HL-60 (cell line): ENCODE results near the gene FGGY.

Experiments
- DNase-seq, 2 experiments: peaks; one replicate each; pipeline ENCODE4 v3.0.0-alpha.2; 2010 to 2020; ENCODE audit warnings: low read depth in 1 of 2, low spot score in 1 of 2
- H3K27ac ChIP-seq: fragments of 250-450 bp; sonication (Bioruptor Pico); replicated peaks from 2 replicates; pipeline ENCODE4 v1.5.1; 2020; ENCODE audit warnings: mild to moderate bottlenecking, moderate library complexity
- H3K27me3 ChIP-seq: fragments of 250-450 bp; sonication (Bioruptor Pico); 2 replicates; pipeline ENCODE4 v1.5.1; 2021; ENCODE audit warnings: mild to moderate bottlenecking, moderate library complexity; ENCODE audit not compliant: insufficient read depth, poor library complexity, severe bottlenecking
- H3K4me3 ChIP-seq: replicated peaks from 2 replicates; pipeline ENCODE4 v1.5.1; 2011; ENCODE audit warnings: mild to moderate bottlenecking, control low read depth, low read length; ENCODE audit not compliant: insufficient read depth
- CTCF ChIP-seq: IDR thresholded peaks from one replicate; pipeline ENCODE4 v1.5.1; 2011; ENCODE audit warnings: low read length, control low read depth, inconsistent platforms; ENCODE audit not compliant: insufficient read depth
- GABPA ChIP-seq: IDR thresholded peaks from 2 replicates; pipeline ENCODE4 v1.6.1; 2012; ENCODE audit warnings: low read depth
- POLR2AphosphoS5 ChIP-seq: IDR thresholded peaks from 2 replicates; pipeline ENCODE4 v1.6.1; 2012; ENCODE audit warnings: low read depth
- SPI1 ChIP-seq: IDR thresholded peaks from 2 replicates; pipeline ENCODE4 v1.6.1; 2012; ENCODE audit warnings: low read depth, mild to moderate bottlenecking, borderline replicate concordance
- TF ChIP-seq, protein P1 (sequence below): IDR thresholded peaks from 2 replicates; pipeline ENCODE4 v1.6.1; 2012; ENCODE audit warnings: low read depth; ENCODE audit not compliant: insufficient replicate concordance

Gene FGGY

GRCh38 chr1:59360729-59361128, 63.8 kb downstream of the FGGY start:
- TF ChIP-seq CTCF = no peak
- TF ChIP-seq GABPA = no peak
- TF ChIP-seq, protein P1, sequence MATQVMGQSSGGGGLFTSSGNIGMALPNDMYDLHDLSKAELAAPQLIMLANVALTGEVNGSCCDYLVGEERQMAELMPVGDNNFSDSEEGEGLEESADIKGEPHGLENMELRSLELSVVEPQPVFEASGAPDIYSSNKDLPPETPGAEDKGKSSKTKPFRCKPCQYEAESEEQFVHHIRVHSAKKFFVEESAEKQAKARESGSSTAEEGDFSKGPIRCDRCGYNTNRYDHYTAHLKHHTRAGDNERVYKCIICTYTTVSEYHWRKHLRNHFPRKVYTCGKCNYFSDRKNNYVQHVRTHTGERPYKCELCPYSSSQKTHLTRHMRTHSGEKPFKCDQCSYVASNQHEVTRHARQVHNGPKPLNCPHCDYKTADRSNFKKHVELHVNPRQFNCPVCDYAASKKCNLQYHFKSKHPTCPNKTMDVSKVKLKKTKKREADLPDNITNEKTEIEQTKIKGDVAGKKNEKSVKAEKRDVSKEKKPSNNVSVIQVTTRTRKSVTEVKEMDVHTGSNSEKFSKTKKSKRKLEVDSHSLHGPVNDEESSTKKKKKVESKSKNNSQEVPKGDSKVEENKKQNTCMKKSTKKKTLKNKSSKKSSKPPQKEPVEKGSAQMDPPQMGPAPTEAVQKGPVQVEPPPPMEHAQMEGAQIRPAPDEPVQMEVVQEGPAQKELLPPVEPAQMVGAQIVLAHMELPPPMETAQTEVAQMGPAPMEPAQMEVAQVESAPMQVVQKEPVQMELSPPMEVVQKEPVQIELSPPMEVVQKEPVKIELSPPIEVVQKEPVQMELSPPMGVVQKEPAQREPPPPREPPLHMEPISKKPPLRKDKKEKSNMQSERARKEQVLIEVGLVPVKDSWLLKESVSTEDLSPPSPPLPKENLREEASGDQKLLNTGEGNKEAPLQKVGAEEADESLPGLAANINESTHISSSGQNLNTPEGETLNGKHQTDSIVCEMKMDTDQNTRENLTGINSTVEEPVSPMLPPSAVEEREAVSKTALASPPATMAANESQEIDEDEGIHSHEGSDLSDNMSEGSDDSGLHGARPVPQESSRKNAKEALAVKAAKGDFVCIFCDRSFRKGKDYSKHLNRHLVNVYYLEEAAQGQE = no peak
- TF ChIP-seq SPI1 = no peak
- no peak for TF ChIP-seq POLR2AphosphoS5
- Histone ChIP-seq H3K27ac (no peak overlapping the region), H3K4me3 (no peak overlapping the region), H3K27me3 (no peaks in the 10 kb centered on the region)
- DNase-seq = no peak

- Histone ChIP-seq H3K27ac (no peak overlapping the region), H3K27me3 (no peaks in the 10 kb centered on the region), H3K4me3 (no peak overlapping the region)
- TF ChIP-seq, protein P1 = no peak
- TF ChIP-seq SPI1 (no peak), POLR2AphosphoS5 (no peak), GABPA (no peak), CTCF (no peak)
- no peak for DNase-seq
These were observed 64.9 kb downstream of the FGGY start for GRCh38 chr1:59361766-59362165.

GRCh38 chr1:59364037-59364436, 67.1 kb downstream of the FGGY start:
- no peak overlapping the region for H3K4me3 ChIP-seq
- no peak for DNase-seq
- no peak overlapping the region for H3K27ac ChIP-seq
- TF ChIP-seq GABPA = no peak
- no peak for TF ChIP-seq CTCF
- TF ChIP-seq, protein P1 = no peak
- TF ChIP-seq POLR2AphosphoS5 = no peak
- no peak for TF ChIP-seq SPI1
- H3K27me3 ChIP-seq = no peaks in the 10 kb centered on the region
